H1 (cell line): Measurements from ENCODE around the gene TFEC. TPM values are rescaled to one million over a fixed set of nuclear protein-coding genes. Genes with fewer than 3 reads are reported as not detected.

Source experiments
- polyA plus RNA-seq, 7 experiments: library from polyadenylated mRNA; depleted of rRNA in 3 of 7; stranded (reverse) in 5 of 7; unstranded in 2 of 7; fragments of >200 nt in 5 of 7; fragments of 200-250 nt in 2 of 7; gene quantifications; 1 replicate in 5 of 7; 2 replicates in 1 of 7; 4 replicates in 1 of 7; pipeline versions ENCODE4 v1.2.1 to v1.2.3, GENCODE V29; 2011 to 2013; ENCODE audit warnings: missing spikeins in 2 of 7, mixed read lengths in 2 of 7
- total RNA-seq: library from RNA; stranded (reverse); fragmentation: NEBNext Ultra II Directional; extraction: Animal tissue kit (Norgen Biotek cat#: 25700); gene quantifications from 2 replicates; pipeline ENCODE4 v1.2.1, GENCODE V29; 2021
- TF ChIP-seq, protein P1 (sequence below), 3 experiments: IDR thresholded peaks; 1 replicate in 2 of 3; 2 replicates in 1 of 3; pipeline versions ENCODE4 v1.5.1 to v1.6.1; 2011; ENCODE audit warnings: low read length in 3 of 3, mild to moderate bottlenecking in 3 of 3, inconsistent platforms in 2 of 3, low read depth in 1 of 3, moderate library complexity in 1 of 3; ENCODE audit not compliant: insufficient read depth in 1 of 3; ENCODE audit errors: control extremely low read depth in 1 of 3

The TFEC gene
- total and polyA plus RNA-seq, 2 of the 8 experiments (the other 6 are each of a cell fraction or from before 2014, with no cell fraction given), result not detected

DNA sequence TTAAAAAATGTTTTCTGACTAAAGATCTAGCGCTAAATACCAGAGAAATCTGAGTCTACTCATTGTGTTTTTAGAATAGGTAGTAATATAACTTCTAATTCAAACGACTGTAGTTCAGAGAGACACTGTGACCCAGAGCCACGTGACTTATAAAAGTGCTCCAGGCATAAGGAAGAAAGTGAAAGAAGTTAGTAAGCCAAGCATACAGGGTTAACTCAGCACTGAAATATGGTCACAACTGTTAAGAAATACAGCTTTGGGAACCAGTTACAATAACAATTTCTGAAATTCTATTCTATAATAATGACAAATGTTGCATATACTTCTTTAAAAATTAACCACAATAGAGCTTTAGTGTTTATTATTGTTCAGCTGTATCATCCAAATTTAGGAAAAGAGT is 119.1 kb downstream of the TFEC start (continued):
- TF ChIP-seq, protein P1, sequence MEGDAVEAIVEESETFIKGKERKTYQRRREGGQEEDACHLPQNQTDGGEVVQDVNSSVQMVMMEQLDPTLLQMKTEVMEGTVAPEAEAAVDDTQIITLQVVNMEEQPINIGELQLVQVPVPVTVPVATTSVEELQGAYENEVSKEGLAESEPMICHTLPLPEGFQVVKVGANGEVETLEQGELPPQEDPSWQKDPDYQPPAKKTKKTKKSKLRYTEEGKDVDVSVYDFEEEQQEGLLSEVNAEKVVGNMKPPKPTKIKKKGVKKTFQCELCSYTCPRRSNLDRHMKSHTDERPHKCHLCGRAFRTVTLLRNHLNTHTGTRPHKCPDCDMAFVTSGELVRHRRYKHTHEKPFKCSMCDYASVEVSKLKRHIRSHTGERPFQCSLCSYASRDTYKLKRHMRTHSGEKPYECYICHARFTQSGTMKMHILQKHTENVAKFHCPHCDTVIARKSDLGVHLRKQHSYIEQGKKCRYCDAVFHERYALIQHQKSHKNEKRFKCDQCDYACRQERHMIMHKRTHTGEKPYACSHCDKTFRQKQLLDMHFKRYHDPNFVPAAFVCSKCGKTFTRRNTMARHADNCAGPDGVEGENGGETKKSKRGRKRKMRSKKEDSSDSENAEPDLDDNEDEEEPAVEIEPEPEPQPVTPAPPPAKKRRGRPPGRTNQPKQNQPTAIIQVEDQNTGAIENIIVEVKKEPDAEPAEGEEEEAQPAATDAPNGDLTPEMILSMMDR (IDR thresholded peaks at IDR 0.05; ENCODE audit: control extremely low read depth in 1 of 3, insufficient read depth in 1 of 3, low read depth in 1 of 3, low read length in 3 of 3), result no peak
